SK-N-SH (cell line): ENCODE results near the gene PHACTR3. TPM values are rescaled to one million over a fixed set of nuclear protein-coding genes. Genes with fewer than 3 reads are reported as not detected.

Source experiments
- CTCF ChIA-PET: fragments of 300-600, 350-600 bp; formaldehyde crosslinking; extraction: SDS; loops from one replicate; lab custom pipeline; 2021; lab: Yijun Ruan, JAX
- POLR2A ChIA-PET: fragments of 350-600 bp; sonication (Branson Sonifier 250); formaldehyde crosslinking; extraction: SDS; loops from one replicate; lab custom pipeline; 2020; ENCODE audit warnings: antibody characterized with exemption, inconsistent platforms; lab: Yijun Ruan, JAX
- DNase-seq: peaks from one replicate; pipeline ENCODE4 v3.0.0; 2012
- H2AFZ ChIP-seq: fragments of 200-600 bp; sonication (generic); 2 replicates; pipeline ENCODE4 v1.8.1; 2016; ENCODE audit warnings: antibody characterized with exemption, mild to moderate bottlenecking, low read depth
- H3F3A ChIP-seq: fragments of 200-600 bp; sonication (generic); replicated peaks from 2 replicates; pipeline ENCODE3; 2016; ENCODE audit warnings: antibody characterized with exemption, mild to moderate bottlenecking; ENCODE audit not compliant: insufficient read depth
- H3K27ac ChIP-seq, 2 experiments: fragments of 200-500 bp in 1 of 2; fragments of 200-600 bp in 1 of 2; sonication (Bioruptor generic) in 1 of 2; sonication (generic), shearing (Covaris generic) in 1 of 2; 2 replicates each; pipeline versions ENCODE4 v1.5.1 to v1.6.1; 2014 to 2016; ENCODE audit warnings: low read depth in 2 of 2, inconsistent platforms in 1 of 2, low read length in 1 of 2, mild to moderate bottlenecking in 1 of 2, mixed read lengths in 1 of 2
- H3K27me3 ChIP-seq: fragments of 200-600 bp; sonication (generic), shearing (Covaris generic); 2 replicates; pipeline ENCODE4 v1.6.1; 2016; ENCODE audit warnings: mixed run types; ENCODE audit not compliant: insufficient read depth
- H3K36me3 ChIP-seq, 2 experiments: fragments of 200-500 bp in 1 of 2; fragments of 200-600 bp in 1 of 2; sonication (Bioruptor generic) in 1 of 2; sonication (generic) in 1 of 2; replicated peaks in 1 of 2; 2 replicates each; pipeline versions ENCODE3 to v1.5.1; 2014 to 2016; ENCODE audit warnings: low read length in 1 of 2, mild to moderate bottlenecking in 1 of 2; ENCODE audit not compliant: insufficient read depth in 2 of 2, control insufficient read depth in 1 of 2
- H3K4me1 ChIP-seq, 2 experiments: fragments of 200-500 bp in 1 of 2; fragments of 200-600 bp in 1 of 2; sonication (Bioruptor generic) in 1 of 2; sonication (generic), shearing (Covaris generic) in 1 of 2; 2 replicates each; pipeline versions ENCODE4 v1.5.1 to v1.6.1; 2014 to 2016; ENCODE audit warnings: low read depth in 1 of 2, low read length in 1 of 2, mixed run types in 1 of 2; ENCODE audit not compliant: insufficient read depth in 2 of 2, control insufficient read depth in 1 of 2
- H3K4me2 ChIP-seq: fragments of 200-600 bp; sonication (generic), shearing (Covaris generic); 2 replicates; pipeline ENCODE4 v1.6.1; 2017; ENCODE audit warnings: mixed run types
- H3K4me3 ChIP-seq, 2 experiments: fragments of 200-500 bp in 1 of 2; fragments of 200-600 bp in 1 of 2; sonication (Bioruptor generic) in 1 of 2; sonication (generic), shearing (Covaris generic) in 1 of 2; 2 replicates each; pipeline versions ENCODE4 v1.5.1 to v1.8.1; 2014 to 2016; ENCODE audit warnings: low read depth in 2 of 2, inconsistent platforms in 1 of 2, low read length in 1 of 2, mild to moderate bottlenecking in 1 of 2, mixed read lengths in 1 of 2, moderate library complexity in 1 of 2
- H3K79me2 ChIP-seq: fragments of 200-600 bp; sonication (generic); 2 replicates; pipeline ENCODE4 v1.8.1; 2017; ENCODE audit warnings: mild to moderate bottlenecking; ENCODE audit not compliant: insufficient read depth
- H3K9ac ChIP-seq: fragments of 200-600 bp; sonication (generic); 2 replicates; pipeline ENCODE4 v1.6.1; 2017; ENCODE audit warnings: mixed run types
- H3K9me2 ChIP-seq: fragments of 200-600 bp; sonication (generic); 2 replicates; pipeline ENCODE4 v1.6.1; 2017; ENCODE audit warnings: mixed run types
- H3K9me3 ChIP-seq: fragments of 200-600 bp; sonication (generic); 2 replicates; pipeline ENCODE4 v1.6.1; 2017; ENCODE audit warnings: mixed run types, mild to moderate bottlenecking, moderate library complexity
- H4K20me1 ChIP-seq: fragments of 200-600 bp; sonication (generic); 2 replicates; pipeline ENCODE4 v1.6.1; 2017; ENCODE audit warnings: mild to moderate bottlenecking, mixed run types; ENCODE audit not compliant: insufficient read depth
- ELF1 ChIP-seq: IDR thresholded peaks from 2 replicates; pipeline ENCODE4 v1.4.0; 2012
- EZH2phosphoT487 ChIP-seq: fragments of 200-600 bp; sonication (generic); IDR thresholded peaks from 2 replicates; pipeline ENCODE4 v1.6.1; 2017; ENCODE audit warnings: low read depth, mixed run types, mild to moderate bottlenecking, antibody characterized with exemption, moderate library complexity, borderline replicate concordance
- FOSL2 ChIP-seq: IDR thresholded peaks from 2 replicates; pipeline ENCODE4 v1.4.0; 2012; ENCODE audit warnings: low read depth, mild to moderate bottlenecking, moderate library complexity, borderline replicate concordance
- GABPA ChIP-seq: IDR thresholded peaks from 2 replicates; pipeline ENCODE4 v1.4.0; 2012; ENCODE audit warnings: low read depth, mild to moderate bottlenecking
- GATA2 ChIP-seq: sonication (generic); formaldehyde crosslinking; IDR thresholded peaks from 2 replicates; pipeline ENCODE4 v1.5.0; 2020; ENCODE audit warnings: mild to moderate bottlenecking, missing genetic modification reagents
- JUND ChIP-seq: IDR thresholded peaks from 2 replicates; pipeline ENCODE4 v1.4.0; 2012
- MXI1 ChIP-seq: IDR thresholded peaks from 2 replicates; pipeline ENCODE4 v1.6.1; 2012; ENCODE audit warnings: mild to moderate bottlenecking, low read depth, low read length, improper control_type of control experiment
- NFIC ChIP-seq: IDR thresholded peaks from 2 replicates; pipeline ENCODE4 v1.4.0; 2012; ENCODE audit warnings: borderline replicate concordance
- PBX3 ChIP-seq: IDR thresholded peaks from 2 replicates; pipeline ENCODE4; 2012
- POLR2AphosphoS5 ChIP-seq: IDR thresholded peaks from 2 replicates; pipeline ENCODE4 v1.6.1; 2012; ENCODE audit warnings: low read depth, low read length
- RFX5 ChIP-seq: IDR thresholded peaks from 2 replicates; pipeline ENCODE4 v1.6.1; 2012; ENCODE audit warnings: mild to moderate bottlenecking, improper control_type of control experiment, low read length
- RXRA ChIP-seq: IDR thresholded peaks from 2 replicates; pipeline ENCODE4 v1.4.0; 2012; ENCODE audit warnings: low read depth, mild to moderate bottlenecking, borderline replicate concordance
- TAF1 ChIP-seq: IDR thresholded peaks from 2 replicates; pipeline ENCODE4 v1.6.1; 2012; ENCODE audit warnings: low read depth, mild to moderate bottlenecking, low read length, moderate library complexity, borderline replicate concordance
- TCF12 ChIP-seq: IDR thresholded peaks from 2 replicates; pipeline ENCODE4 v1.4.0; 2012
- TEAD4 ChIP-seq: IDR thresholded peaks from 2 replicates; pipeline ENCODE4 v1.4.0; 2012; ENCODE audit warnings: mild to moderate bottlenecking, borderline replicate concordance; ENCODE audit not compliant: insufficient read depth
- USF1 ChIP-seq: IDR thresholded peaks from 2 replicates; pipeline ENCODE4 v1.4.0; 2012; ENCODE audit warnings: low read depth, borderline replicate concordance
- WGBS: methylation state at CpG from one replicate; pipeline ENCODE4 v1.1.6; 2017; ENCODE audit warnings: low lambda C conversion rate; 5-methylcytosine and 5-hydroxymethylcytosine counted together
- polyA plus RNA-seq, 3 experiments: library from polyadenylated mRNA; depleted of rRNA; stranded (reverse); fragments of >200 nt; gene quantifications; 2 replicates each; pipeline ENCODE4 v1.2.3, GENCODE V29; 2012

PHACTR3 gene
- polyA plus RNA-seq, 1 of the 3 experiments (the other 2 are of a cell fraction) = 0.10 TPM

- Histone ChIP-seq H4K20me1 (no peaks in the 10 kb centered on the region), H3K27ac (no peak overlapping the region), H3K4me2 (no peak overlapping the region), H3K27me3 (no peaks in the 10 kb centered on the region), H3K4me3 (no peak overlapping the region), H3K36me3 (no peaks in the 10 kb centered on the region), H2AFZ (no peak overlapping the region), H3K9me3 (no peaks in the 10 kb centered on the region), H3K79me2 (no peaks in the 10 kb centered on the region), H3K9ac (no peak overlapping the region), H3F3A (peaks cover 8% of the 10 kb centered on the region), H3K9me2 (no peaks in the 10 kb centered on the region), H3K4me1 (peaks cover 0 to 31% of the 10 kb centered on the region in 2 experiments; a peak in 1 of 4 replicates)
- ChIA-PET POLR2A (no interaction called here), CTCF (interaction anchor here (0.9 to 9.3 kb wide), 4 partner anchors 17 to 272 kb away, joined by 3 to 111 read pairs (median 6); no protein-coding TSS in a partner anchor)
- WGBS = 35% methylated on average over 9 of the region's 13 CpGs
- DNase-seq = peak; percentile 7
- TF ChIP-seq USF1 (no peak), JUND (no peak), FOSL2 (no peak), GABPA (no peak), GATA2 (CRISPR knock-in tag) (no peak), MXI1 (no peak), RXRA (no peak), ELF1 (no peak), EZH2phosphoT487 (no peak), TEAD4 (no peak), TCF12 (no peak), RFX5 (no peak), NFIC (no peak), TAF1 (no peak), PBX3 (no peak), POLR2AphosphoS5 (no peak)
Observed at GRCh38 chr20:59832406-59833363, 228.3 kb downstream of the PHACTR3 start.

DNA sequence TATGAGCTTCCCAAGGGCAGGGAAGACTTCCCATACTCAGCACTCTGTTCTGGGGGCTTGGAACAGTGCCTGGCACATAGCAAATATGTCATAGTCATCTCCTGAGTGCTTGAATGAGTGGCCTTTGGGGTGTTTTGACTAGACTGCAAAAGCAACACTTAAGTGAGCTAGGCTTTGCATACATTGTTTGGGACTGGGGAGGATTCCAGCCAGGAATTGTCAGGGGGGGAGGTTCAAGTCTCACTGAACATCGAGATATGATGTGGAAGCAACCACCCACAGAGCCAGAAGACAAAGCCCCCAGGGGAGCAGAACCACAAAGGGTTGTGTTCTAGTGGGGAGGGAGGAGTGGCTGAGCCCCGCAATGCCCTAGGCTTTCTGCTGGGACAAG is 230.7 kb downstream of the PHACTR3 start:
- no peak for DNase-seq
- 50% methylated on average over 2 of the region's 2 CpGs for WGBS
- Histone ChIP-seq H3K9me2 (no peaks in the 10 kb centered on the region), H3F3A (peaks cover 8% of the 10 kb centered on the region), H3K27me3 (no peaks in the 10 kb centered on the region), H3K4me2 (peak overlapping the region; percentile 71; the same call in 1 of the 2 replicates), H4K20me1 (no peaks in the 10 kb centered on the region), H3K27ac (peak overlapping the region in 1 of 2 experiments; percentile 64; a peak in 1 of 4 replicates), H3K9ac (no peak overlapping the region), H2AFZ (no peak overlapping the region), H3K9me3 (no peaks in the 10 kb centered on the region), H3K4me3 (no peak overlapping the region), H3K4me1 (peaks cover 0 to 17% of the 10 kb centered on the region in 2 experiments; a peak in 1 of 4 replicates), H3K79me2 (no peaks in the 10 kb centered on the region), H3K36me3 (no peaks in the 10 kb centered on the region)
- CTCF ChIA-PET = interaction anchor here (0.9 to 9.3 kb wide), 2 partner anchors 14 to 51 kb away, joined by 4 to 111 read pairs; no protein-coding TSS in a partner anchor
- POLR2A ChIA-PET = no interaction called here
- TF ChIP-seq EZH2phosphoT487 = no peak
